GM12892 (cell line): Measurements from ENCODE around the gene FLCN.

Experiments used
- POLR2A ChIP-seq: IDR thresholded peaks from 2 replicates; pipeline ENCODE4 v1.6.1; 2011; ENCODE audit warnings: low read depth, low read length, control low read depth
- POLR2AphosphoS5 ChIP-seq: IDR thresholded peaks from 2 replicates; pipeline ENCODE4 v1.6.1; 2011; ENCODE audit warnings: low read depth, low read length, control low read depth
- TAF1 ChIP-seq: IDR thresholded peaks from 2 replicates; pipeline ENCODE4 v1.6.1; 2011; ENCODE audit warnings: low read depth, mild to moderate bottlenecking, control low read depth, low read length, borderline replicate concordance

- TF ChIP-seq POLR2A = no peak
- TF ChIP-seq POLR2AphosphoS5 = no peak
- TF ChIP-seq TAF1 = no peak
Measured at GRCh38 chr17:17204041-17204591, 32.9 kb downstream of the FLCN start.
